Adrenal gland (tissue), 5 donors: ENCODE results near the gene KRTAP4-5.

Source experiments
- CTCF ChIP-seq, 6 experiments: fragments of 450-650 bp in 4 of 6; fragments of 200-600 bp in 2 of 6; sonication (generic) in 1 of 6; IDR thresholded peaks; 1 replicate in 5 of 6; 2 replicates in 1 of 6; pipeline versions ENCODE4 v1.5.1 to v1.8.0; 2016 to 2021; ENCODE audit warnings: antibody characterized with exemption in 6 of 6, mild to moderate bottlenecking in 2 of 6, moderate library complexity in 1 of 6
- POLR2A ChIP-seq, 2 donors: fragments of 450-650 bp; IDR thresholded peaks; one replicate each; pipeline ENCODE4 v1.6.1; 2017; ENCODE audit warnings: antibody characterized with exemption in 2 of 2, mild to moderate bottlenecking in 2 of 2, moderate library complexity in 1 of 2
- donor health status: DM: no; HTN: no; CAD: no.

DNA sequence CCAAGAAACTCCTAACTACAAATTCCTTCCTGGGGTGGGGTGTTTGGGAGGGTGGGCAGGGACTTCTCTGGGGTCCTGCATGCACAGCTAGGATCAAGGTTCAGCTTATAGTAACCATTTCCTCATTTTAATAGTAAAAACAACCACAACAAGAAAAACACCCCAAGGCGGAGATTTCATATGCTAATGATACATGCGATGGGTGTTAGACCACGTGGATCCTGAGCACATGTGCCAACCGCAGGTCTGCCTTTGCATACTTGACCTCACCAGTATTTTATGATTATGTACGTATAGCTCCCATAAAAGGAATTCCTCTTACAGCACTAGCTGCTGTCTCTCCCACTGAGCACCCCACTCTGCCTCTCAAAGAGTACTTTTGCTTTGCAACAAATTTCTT lies 33.3 kb downstream of the KRTAP4-5 start:
- TF ChIP-seq CTCF (IDR thresholded peaks at IDR 0.05) (no peak), POLR2A (IDR thresholded peaks at IDR 0.05) (no peak)
